Measurements from ENCODE around the gene CPA3. TPM values are rescaled to one million over a fixed set of nuclear protein-coding genes. Genes with fewer than 3 reads are reported as not detected.

The CPA3 gene
- total RNA-seq, 1 donor from 2014 or later: not detected

DNA sequence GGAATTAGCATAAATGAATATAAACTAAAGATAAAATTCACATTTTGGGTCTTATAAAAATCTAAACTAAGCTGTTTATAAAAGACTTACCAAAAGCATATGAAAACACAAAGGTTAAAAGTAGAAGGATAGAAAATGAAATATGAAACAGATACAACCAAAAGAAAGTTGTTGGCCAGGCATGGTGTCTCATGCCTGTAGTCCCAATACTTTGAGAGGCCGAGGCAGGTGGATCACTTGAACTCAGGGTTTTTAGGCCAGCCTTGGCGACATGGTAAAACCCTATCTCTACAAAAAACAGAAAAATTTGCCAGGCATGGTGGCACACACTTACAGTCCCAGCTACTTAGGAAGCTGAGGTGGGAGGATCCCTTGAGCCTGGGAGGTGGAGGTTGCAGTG, 51.0 kb downstream of the CPA3 start:
- DNase-seq (ENCODE audit: low read depth): no peak

DNA sequence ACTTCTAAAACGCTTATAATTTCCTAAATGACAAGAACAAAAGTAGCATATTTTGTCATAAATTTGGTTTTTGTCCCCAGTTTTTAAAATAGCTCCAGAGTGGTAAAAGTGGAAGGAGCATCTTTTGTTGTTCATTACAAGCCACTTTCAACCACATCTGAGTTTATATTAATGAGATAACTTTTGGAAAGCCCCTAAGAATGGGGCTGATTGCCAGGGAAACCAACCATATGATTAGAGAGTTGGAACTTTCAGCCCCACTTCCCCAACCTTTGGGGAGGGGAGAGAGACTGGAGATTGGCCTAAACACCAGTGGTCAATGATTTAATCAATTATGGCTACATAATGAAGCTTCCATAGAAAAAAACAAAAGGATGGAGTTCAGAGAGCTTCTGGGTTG, 57.4 kb downstream of the CPA3 start:
- no peak for DNase-seq (ENCODE audit: low read depth)

DNA sequence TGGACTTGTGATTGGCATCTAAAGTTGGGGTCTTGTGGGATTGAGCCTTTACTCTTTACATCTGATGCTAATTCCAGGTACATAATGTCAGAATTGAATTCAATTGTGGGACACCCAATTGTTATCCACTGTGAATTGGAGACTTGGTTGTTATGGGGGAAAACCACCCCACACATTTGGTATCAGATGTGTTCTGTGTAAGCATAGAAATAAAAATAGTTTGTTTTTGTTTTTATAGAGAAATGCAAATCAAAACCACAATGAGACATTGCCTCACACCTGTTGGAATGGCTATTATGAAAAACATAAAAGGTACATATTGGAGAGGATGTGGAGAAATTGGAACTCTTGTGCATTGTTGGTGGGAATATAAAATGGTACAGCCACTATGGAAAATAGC, 58.5 kb downstream of the CPA3 start:
- DNase-seq (ENCODE audit: low read depth): no peak

DNA sequence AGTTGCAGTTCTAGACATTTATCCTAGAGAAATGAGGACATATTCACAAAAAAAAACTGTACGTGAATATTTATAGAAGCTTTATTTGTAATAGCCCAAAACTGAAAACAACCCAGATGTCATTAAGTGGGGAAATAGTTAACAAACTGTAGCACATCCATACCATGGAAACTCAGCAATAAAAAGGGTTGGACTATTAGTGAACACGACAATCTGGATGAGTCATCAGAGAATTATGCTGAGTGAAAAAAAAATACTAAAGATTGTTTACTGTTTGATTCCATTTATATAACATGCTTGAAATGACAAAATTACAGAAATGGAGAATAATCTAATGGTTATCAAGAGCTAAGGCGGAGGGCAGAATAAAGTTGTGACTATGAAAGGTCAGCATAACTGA, 59.5 kb downstream of the CPA3 start:
- DNase-seq (ENCODE audit: low read depth): peak; percentile 12

DNA sequence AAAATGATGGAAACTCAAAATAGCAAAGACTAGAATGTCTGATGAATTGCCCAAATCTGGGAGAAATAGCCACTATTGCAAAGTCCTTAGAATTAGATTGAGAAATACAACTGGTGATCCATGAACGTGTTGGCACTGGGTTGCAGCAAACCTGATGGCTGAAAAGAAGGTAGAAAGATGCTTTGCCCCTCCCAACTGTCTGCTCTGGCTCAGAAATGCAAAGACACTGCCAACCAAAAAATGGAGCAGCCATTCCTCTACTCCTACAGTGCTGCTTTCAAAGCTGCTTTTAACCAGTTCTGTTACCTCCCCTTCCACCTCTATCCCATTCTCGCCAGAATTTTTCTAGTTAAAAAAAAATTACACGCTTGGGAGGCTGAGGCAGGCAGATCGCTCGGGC, 60.7 kb downstream of the CPA3 start:
- DNase-seq (ENCODE audit: low read depth): no peak

DNA sequence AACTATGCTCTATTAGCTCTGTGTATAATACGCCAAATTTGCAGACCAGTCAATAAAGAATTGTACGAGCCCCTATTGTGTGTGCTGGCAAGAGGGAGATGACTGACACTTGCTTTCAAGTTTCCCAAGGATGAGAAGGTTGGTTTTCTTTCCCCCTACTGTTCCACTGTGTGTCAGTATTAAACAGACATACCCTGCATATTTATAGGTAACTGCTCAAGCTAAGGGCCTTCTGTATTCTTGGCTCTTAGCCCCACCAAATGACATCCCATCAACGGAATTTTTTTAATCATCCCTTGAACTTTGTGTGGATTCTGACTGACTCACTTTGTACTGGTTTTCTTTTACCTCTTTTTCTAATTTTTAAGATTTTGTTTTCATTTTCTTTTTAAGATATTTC, 65.7 kb downstream of the CPA3 start:
- DNase-seq (ENCODE audit: low read depth): no peak

DNA sequence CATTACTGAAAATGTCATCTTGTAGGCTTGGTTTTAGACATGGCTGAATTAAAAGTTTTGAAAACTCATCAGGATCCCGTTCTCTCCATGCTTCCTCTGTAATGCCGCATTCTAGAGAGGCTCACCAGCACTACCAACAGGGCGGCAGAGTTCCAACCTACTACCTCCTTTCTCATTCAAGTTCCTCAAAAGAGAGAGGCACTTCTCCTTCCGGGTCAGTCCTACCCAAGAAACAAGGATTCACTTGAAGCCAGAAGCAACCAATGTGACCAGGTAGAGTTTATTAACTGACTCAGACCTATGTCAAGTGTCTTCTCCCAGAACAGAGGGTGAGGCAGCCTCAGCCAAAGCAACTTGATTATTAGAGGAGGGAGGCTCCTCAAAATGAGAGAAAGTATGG, 66.5 kb downstream of the CPA3 start:
- no peak for DNase-seq (ENCODE audit: low read depth)

DNA sequence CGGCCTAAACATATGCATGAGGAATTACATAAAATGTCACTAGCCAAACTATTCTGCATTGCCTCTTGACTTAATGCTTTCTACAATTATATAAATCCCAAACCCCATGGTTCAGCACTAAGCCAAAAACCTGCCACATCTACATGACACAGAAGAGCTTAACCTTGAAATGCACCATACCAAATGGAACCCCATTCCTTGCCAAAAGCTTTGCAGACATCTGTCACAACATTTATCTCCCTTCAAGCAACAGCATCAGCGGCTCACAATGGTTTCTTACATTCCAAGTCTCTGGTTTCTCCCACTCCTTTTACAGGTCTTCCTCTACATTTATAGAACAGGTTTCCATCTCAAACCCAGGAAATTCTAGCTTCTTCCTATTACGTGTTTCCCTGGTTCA, 67.9 kb downstream of the CPA3 start:
- DNase-seq (ENCODE audit: low read depth): no peak

DNA sequence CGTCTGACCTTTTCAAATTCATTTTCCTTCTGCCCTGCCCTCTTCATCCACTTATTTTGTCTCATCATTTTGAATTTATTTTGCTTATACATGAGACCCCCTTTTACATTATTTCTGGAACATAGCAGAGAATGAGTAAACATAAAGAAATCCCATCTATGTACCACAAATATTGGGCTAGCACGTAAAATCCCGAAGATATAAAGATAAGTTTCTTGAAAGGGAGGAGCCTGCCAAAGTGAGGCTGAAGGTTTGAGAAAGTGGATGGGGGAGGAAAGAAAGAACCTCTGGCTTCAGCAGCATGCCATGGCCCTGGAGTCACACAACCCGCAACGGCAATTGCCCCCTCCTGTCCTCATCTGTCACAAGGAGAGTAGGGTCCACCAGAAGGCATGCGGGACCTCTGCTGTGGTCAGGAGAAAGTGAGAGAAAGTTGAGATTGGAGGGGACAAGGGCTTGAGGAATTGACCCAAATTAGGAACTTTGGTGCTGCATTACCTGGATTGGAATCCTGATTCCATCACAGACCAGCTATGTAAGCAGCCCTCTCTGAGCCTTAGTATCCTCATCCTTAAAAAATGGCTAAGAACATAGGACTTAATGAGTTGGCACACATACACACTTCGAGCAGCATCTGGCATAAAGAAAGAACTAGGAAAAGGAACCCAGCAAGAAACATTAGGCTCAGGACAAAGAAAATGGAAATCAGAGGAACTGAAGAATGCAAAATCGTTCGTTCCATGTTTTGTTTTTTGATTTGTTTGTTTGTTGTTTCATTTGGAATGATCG, 72.6 kb downstream of the CPA3 start:
- DNase-seq (ENCODE audit: low read depth): no peak

DNA sequence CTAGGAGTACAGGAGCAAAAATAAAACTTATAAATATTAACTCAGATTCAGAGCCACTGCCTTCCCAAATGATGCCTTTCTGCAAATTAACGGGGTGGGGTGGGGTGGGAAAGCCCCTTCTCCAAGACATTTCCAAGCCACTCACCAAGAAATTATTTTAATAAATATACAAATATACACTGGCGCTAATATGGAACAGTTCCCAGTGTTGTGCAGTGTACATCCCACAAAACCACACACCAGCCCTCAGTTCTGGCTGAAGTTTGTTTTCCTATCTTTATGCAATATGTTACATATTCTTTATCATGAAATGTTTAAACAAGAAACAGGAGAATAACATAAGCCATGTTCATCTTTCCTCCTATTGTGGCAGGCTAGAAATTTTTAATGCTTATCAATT, 73.2 kb downstream of the CPA3 start:
- no peak for DNase-seq (ENCODE audit: low read depth)

DNA sequence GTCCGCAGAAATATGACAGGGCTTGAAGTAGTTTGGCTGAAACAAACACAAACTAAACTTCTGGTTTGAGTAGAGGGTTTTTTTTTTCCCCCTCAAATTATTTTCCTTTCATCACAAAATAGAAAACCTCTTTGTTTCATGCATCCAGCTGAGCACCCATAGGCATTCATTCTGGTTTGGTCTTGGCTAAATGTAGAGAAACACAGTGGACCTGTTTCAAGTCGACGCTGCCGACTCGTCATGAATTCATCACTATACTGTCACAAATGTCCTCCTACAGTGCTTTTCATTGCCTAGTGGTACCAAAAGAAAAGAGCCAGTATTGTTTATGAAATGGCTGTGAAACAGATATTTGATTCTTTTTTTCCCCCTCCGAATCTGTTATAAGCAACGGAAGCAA, 73.8 kb downstream of the CPA3 start:
- no peak for DNase-seq (ENCODE audit: low read depth)

DNA sequence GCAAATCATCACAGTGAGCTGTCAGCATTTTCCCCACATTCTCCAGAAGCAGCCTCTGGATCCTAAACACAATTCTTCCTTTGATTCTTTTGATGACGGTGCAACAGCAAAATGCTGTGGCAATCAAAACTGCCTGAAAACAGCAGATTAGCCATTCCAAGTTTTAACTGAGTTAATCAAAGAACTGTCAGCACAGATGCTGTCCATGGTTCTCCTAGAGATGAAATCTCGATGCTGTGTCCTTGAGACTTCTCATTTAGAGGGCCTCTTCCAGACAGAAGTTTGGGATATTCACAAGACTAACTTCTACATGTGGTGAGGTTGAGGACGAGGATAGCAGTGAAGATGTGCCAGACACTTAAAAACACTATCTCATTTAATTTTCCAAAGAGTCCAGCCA, 75.9 kb downstream of the CPA3 start:
- DNase-seq (ENCODE audit: low read depth): peak; percentile 28

DNA sequence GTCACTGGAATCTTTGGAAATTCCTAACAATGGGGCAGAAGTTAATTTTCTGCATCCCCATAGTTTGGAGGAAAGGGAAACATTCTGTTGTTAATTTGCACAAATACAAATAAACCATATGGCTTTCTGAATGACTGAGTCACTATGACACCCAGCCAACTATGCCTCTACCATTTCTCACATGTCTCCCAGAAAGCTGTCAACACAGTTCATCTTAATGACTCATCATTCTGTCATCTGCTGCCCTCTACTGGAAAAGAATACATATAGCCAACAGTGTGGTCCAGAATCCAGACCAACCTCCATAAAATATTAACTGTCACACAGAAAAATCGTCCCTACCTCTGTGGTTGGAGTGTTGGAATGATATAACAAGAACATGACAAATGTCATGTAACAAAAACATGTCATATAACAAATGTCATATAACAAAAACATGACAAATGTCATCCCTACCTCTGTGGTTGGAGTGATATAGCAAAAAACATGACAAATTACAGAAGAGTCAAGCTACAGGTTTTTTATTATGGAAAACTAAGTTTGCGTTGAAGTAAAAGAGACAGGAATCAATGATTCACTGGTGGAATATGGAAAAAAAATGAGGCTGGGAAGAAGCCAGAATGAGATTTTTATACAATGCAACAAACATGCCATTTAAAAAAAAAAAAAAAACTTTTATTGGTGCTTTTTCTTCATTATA, 78.6 kb downstream of the CPA3 start:
- peak; percentile 92 for DNase-seq (ENCODE audit: low read depth)

DNA sequence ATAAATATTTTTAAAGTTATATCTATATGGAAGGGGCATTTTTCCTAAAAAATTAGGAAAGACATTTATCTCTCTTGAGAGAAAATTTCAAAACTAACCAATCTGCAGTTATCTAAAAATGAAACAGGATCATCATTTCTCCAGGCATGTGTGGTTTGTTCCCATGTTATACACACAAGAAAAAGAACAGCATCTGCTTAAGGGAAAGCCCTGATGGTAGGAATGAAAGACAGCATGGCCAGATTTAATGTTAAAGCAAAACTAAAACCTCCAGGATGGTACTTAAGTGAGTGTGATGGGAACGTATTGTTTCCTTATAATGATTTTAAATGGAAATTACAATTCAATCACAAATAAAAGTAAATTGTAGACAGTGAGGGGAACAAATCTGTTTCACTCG, 80.0 kb downstream of the CPA3 start:
- DNase-seq (ENCODE audit: low read depth): no peak

Other genes with a start within 250 kb of the CPA3 start
- gene AGTR1, start 167.4 kb upstream of the CPA3 start, total RNA-seq: not detected in 2 replicates
- gene CPB1, start 37.5 kb upstream of the CPA3 start, total RNA-seq: not detected in 2 replicates
- gene GYG1, start 126.2 kb downstream of the CPA3 start, total RNA-seq: 25.0 and 37.5 TPM in 2 replicates
- 37.0 and 51.7 TPM in 2 replicates for gene HLTF, start 221.2 kb downstream of the CPA3 start, total RNA-seq

Data from renal cortical epithelial cell (primary cell).